KMS-11 (cell line): ENCODE results near the gene MLANA.

Source experiments
- H2AFZ ChIP-seq: fragments of 200-600 bp; sonication (generic); 2 replicates; pipeline ENCODE4 v1.6.1; 2016; ENCODE audit warnings: antibody characterized with exemption, mixed run types, low read depth
- H3K27ac ChIP-seq: fragments of 200-600 bp; sonication (generic); 2 replicates; pipeline ENCODE4 v1.6.1; 2016; ENCODE audit warnings: mild to moderate bottlenecking, mixed run types
- H3K27me3 ChIP-seq: fragments of 200-600 bp; sonication (generic); 2 replicates; pipeline ENCODE4 v1.6.1; 2017; ENCODE audit warnings: mild to moderate bottlenecking, low read depth, mixed run types, moderate library complexity; ENCODE audit not compliant: insufficient read depth
- H3K36me3 ChIP-seq: fragments of 200-600 bp; sonication (generic); 2 replicates; pipeline ENCODE4 v1.6.1; 2017; ENCODE audit warnings: mild to moderate bottlenecking, mixed run types; ENCODE audit not compliant: insufficient read depth
- H3K4me1 ChIP-seq: fragments of 200-600 bp; sonication (generic); 2 replicates; pipeline ENCODE4 v1.6.1; 2016; ENCODE audit warnings: mild to moderate bottlenecking, low read depth, mixed run types; ENCODE audit not compliant: poor library complexity, severe bottlenecking
- H3K4me2 ChIP-seq: fragments of 200-600 bp; sonication (generic); 2 replicates; pipeline ENCODE4 v1.7.0; 2016; ENCODE audit warnings: mild to moderate bottlenecking, mixed run types
- H3K4me3 ChIP-seq: fragments of 200-600 bp; sonication (generic); IDR thresholded peaks from 2 replicates; pipeline ENCODE4 v1.6.1; 2017; ENCODE audit warnings: low read depth, low read length, mixed read lengths; ENCODE audit not compliant: insufficient read depth
- H3K79me2 ChIP-seq: fragments of 200-600 bp; sonication (generic); 2 replicates; pipeline ENCODE4 v1.6.1; 2016; ENCODE audit warnings: low read depth, mixed run types; ENCODE audit not compliant: insufficient read depth
- H3K9ac ChIP-seq: fragments of 200-600 bp; sonication (generic); 2 replicates; pipeline ENCODE4 v1.6.1; 2016; ENCODE audit warnings: mild to moderate bottlenecking, mixed run types
- H4K20me1 ChIP-seq: fragments of 200-600 bp; sonication (generic); 2 replicates; pipeline ENCODE4 v1.6.1; 2016; ENCODE audit warnings: mild to moderate bottlenecking, mixed run types; ENCODE audit not compliant: insufficient read depth
- CTCF ChIP-seq: fragments of 200-600 bp; sonication (generic); conservative IDR thresholded peaks from 2 replicates; pipeline ENCODE4 v1.6.1; 2017; ENCODE audit warnings: low read depth, mild to moderate bottlenecking, antibody characterized with exemption, low read length, moderate library complexity, mixed read lengths

Gene MLANA

GRCh38 chr9:5902377-5902776, 11.7 kb downstream of the MLANA start:
- Histone ChIP-seq H3K9ac (no peak overlapping the region), H3K4me2 (no peak overlapping the region), H4K20me1 (no peaks in the 10 kb centered on the region), H3K27me3 (no peaks in the 10 kb centered on the region), H3K27ac (no peak overlapping the region), H3K4me1 (no peaks in the 10 kb centered on the region), H3K36me3 (no peaks in the 10 kb centered on the region), H3K79me2 (no peaks in the 10 kb centered on the region), H3K4me3 (no peak overlapping the region), H2AFZ (no peak overlapping the region)
- no peak for TF ChIP-seq CTCF

GRCh38 chr9:5908918-5909317, 18.2 kb downstream of the MLANA start:
- H3K9ac ChIP-seq, result no peak overlapping the region
- no peaks in the 10 kb centered on the region for H3K27me3 ChIP-seq
- TF ChIP-seq CTCF, result no peak

GRCh38 chr9:5909976-5910375, 19.3 kb downstream of the MLANA start:
- Histone ChIP-seq H3K4me2 (no peak overlapping the region), H3K4me1 (peaks cover 8% of the 10 kb centered on the region), H3K4me3 (no peak overlapping the region), H3K27ac (no peak overlapping the region), H3K27me3 (no peaks in the 10 kb centered on the region), H3K36me3 (no peaks in the 10 kb centered on the region), H3K79me2 (no peaks in the 10 kb centered on the region), H3K9ac (no peak overlapping the region), H2AFZ (no peak overlapping the region), H4K20me1 (no peaks in the 10 kb centered on the region)
- TF ChIP-seq CTCF, result no peak

More at GRCh38 chr9:5908918-5909317, 18.2 kb downstream of the MLANA start:
- Histone ChIP-seq H3K36me3 (no peaks in the 10 kb centered on the region), H4K20me1 (no peaks in the 10 kb centered on the region), H3K4me3 (no peak overlapping the region), H3K4me1 (peaks cover 8% of the 10 kb centered on the region), H3K79me2 (no peaks in the 10 kb centered on the region), H2AFZ (no peak overlapping the region), H3K27ac (no peak overlapping the region), H3K4me2 (no peak overlapping the region)

- Histone ChIP-seq H3K36me3 (no peaks in the 10 kb centered on the region), H4K20me1 (no peaks in the 10 kb centered on the region), H3K79me2 (no peaks in the 10 kb centered on the region), H3K27ac (no peak overlapping the region), H3K4me1 (peaks cover 8% of the 10 kb centered on the region), H3K4me3 (no peak overlapping the region), H3K4me2 (no peak overlapping the region), H2AFZ (no peak overlapping the region), H3K27me3 (no peaks in the 10 kb centered on the region), H3K9ac (no peak overlapping the region)
- TF ChIP-seq CTCF, result no peak
These were observed 19.8 kb downstream of the MLANA start for GRCh38 chr9:5910413-5911057.
